ENCODE results near the gene OR5C1. TPM values are rescaled to one million over a fixed set of nuclear protein-coding genes. Genes with fewer than 3 reads are reported as not detected.
"Not testable (repeated sequence)": the region's sequence is repeated elsewhere in the genome, so short reads cannot be mapped to it uniquely, and the experiment has no call there.

Gene OR5C1
- total RNA-seq, 1 donor from 2014 or later, result not detected

- FAIRE-seq, result no peak
- no peak for TF ChIP-seq CTCF (IDR thresholded peaks at IDR 0.05; ENCODE audit: insufficient read depth, low read length, severe bottlenecking)
- H3K27me3 ChIP-seq (ENCODE audit: control insufficient read depth, insufficient read depth, low read length), result no peaks in the 10 kb centered on the region
- no peak overlapping the region for H3K4me3 ChIP-seq (ENCODE audit: low read depth, low read length)
- H3K36me3 ChIP-seq (ENCODE audit: control insufficient read depth, insufficient read depth, low read length), result no peaks in the 10 kb centered on the region
- no peak for DNase-seq (ENCODE audit: low read depth)
Observed at GRCh38 chr9:122837266-122837850, 48.6 kb downstream of the OR5C1 start.

DNA sequence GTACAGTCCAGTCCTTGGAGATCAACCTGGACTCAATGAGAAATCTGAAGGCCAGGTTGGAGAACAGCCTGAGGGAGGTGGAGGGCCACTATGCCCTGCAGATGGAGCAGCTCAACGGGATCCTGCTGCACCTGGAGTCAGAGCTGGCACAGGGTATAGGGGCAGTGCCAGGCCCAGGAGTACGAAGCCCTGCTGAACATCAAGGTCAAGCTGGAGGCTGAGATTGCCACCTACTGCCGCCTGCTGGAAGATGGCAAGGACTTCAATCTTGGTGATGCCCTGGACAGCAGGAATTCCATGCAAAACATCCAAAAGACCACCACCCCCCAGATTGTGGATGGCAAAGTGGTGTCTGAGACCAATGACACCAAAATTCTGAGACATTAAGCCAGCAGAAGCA, 49.7 kb downstream of the OR5C1 start:
- FAIRE-seq; H3K36me3 ChIP-seq (ENCODE audit: control insufficient read depth, insufficient read depth, low read length); H3K4me3 ChIP-seq (ENCODE audit: low read depth, low read length); DNase-seq (ENCODE audit: low read depth); H3K27me3 ChIP-seq (ENCODE audit: control insufficient read depth, insufficient read depth, low read length): not testable (repeated sequence)

Other genes with a start within 250 kb of the OR5C1 start
- not detected in 2 replicates for gene OR1N2, start 235.8 kb upstream of the OR5C1 start, total RNA-seq
- not detected in 2 replicates for gene OR1L8, start 205.5 kb upstream of the OR5C1 start, total RNA-seq
- not detected in 2 replicates for gene OR1Q1, start 174.2 kb upstream of the OR5C1 start, total RNA-seq
- not detected in 2 replicates for gene OR1B1, start 131.3 kb upstream of the OR5C1 start, total RNA-seq
- gene OR1L1, start 127.2 kb upstream of the OR5C1 start, total RNA-seq, result not detected in 2 replicates
- gene OR1L3, start 113.8 kb upstream of the OR5C1 start, total RNA-seq, result not detected in 2 replicates
- gene OR1L4, start 64.9 kb upstream of the OR5C1 start, total RNA-seq, result not detected in 2 replicates
- gene OR1L6, start 46.6 kb upstream of the OR5C1 start, total RNA-seq, result not detected in 2 replicates
- not detected in 2 replicates for gene OR1K1, start 11.2 kb downstream of the OR5C1 start, total RNA-seq
- 31.4 and 31.6 TPM in 2 replicates for gene PDCL, start 39.7 kb downstream of the OR5C1 start, total RNA-seq
- gene RC3H2, start 116.4 kb downstream of the OR5C1 start, total RNA-seq, result 43.2 and 63.6 TPM in 2 replicates
- gene ZBTB6, start 124.4 kb downstream of the OR5C1 start, total RNA-seq, result 14.3 and 15.3 TPM in 2 replicates
- 2.3 and 2.4 TPM in 2 replicates for gene ZBTB26, start 142.6 kb downstream of the OR5C1 start, total RNA-seq
- gene RABGAP1, start 152.1 kb downstream of the OR5C1 start, total RNA-seq, result 31.9 and 69.1 TPM in 2 replicates
- 1.3 and 1.8 TPM in 2 replicates for gene GPR21, start 244.7 kb downstream of the OR5C1 start, total RNA-seq

Data from bronchial epithelial cell (primary cell).